ENCODE results near the gene KCNE4. TPM values are rescaled to one million over a fixed set of nuclear protein-coding genes. Genes with fewer than 3 reads are reported as not detected.

Gene KCNE4
- total and polyA plus RNA-seq, 4 donors: 0.19 to 0.42 (median 0.31) TPM

DNA sequence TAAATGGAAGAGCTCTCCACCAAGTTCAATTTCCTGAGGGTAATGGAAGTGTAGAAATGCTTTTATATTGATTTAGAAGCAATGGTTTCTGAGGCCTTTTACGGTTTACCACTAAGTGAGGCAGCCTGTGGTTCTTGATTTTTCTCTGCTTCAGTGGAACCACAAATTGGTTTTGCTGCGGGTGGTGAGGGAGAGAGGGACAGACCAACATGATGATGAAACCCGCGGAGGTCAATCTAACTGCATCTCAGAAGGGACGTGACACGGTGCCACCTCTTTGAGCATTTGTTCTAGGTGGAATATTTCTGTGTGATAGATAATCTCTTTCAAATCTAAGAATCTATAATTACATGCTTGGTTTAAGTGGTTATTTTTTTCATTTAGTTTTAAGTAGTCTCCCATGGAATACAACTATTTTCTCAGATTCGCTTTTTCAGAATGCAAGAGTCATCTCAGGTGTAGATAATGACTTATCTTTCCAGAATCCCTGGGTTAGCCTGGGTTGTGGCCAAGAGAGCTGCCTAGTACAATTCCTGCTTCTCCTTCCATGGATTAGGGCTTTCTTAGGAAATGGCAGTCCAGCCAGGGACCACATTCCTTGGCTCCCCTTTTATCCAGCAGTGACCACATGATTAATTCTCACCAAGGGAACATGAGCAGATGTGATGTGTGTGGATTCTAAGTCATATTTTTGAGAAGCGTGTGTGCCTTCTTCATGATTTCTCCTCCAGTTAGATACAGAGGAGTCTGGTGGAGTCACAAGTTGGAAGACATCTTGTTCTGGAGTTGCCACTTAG is 52.5 kb downstream of the KCNE4 start (continued):
- TF ChIP-seq, protein P1, sequence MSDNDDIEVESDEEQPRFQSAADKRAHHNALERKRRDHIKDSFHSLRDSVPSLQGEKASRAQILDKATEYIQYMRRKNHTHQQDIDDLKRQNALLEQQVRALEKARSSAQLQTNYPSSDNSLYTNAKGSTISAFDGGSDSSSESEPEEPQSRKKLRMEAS (IDR thresholded peaks at IDR 0.05): no peak
- TF ChIP-seq HNF4G (IDR thresholded peaks at IDR 0.05) (no peak), HNF4A (conservative IDR thresholded peaks at IDR 0.05) (no peak), RAD21 (IDR thresholded peaks at IDR 0.05) (no peak), YY1 (IDR thresholded peaks at IDR 0.05) (no peak)

Other genes with a start within 250 kb of the KCNE4 start
- 10 to 100 TPM; 61.1 to 66.6 TPM for gene ACSL3, start 191.2 kb upstream of the KCNE4 start, total RNA-seq
- 10 to 100 TPM; 22.2 to 25.5 TPM for gene ACSL3, start 191.2 kb upstream of the KCNE4 start, polyA plus RNA-seq

Data from liver (tissue), 5 donors.